Measurements from ENCODE around the gene HMGB4. TPM values are rescaled to one million over a fixed set of nuclear protein-coding genes. Genes with fewer than 3 reads are reported as not detected.

The HMGB4 gene
- total RNA-seq, 1 experiment from 2014 or later, result not detected

DNA sequence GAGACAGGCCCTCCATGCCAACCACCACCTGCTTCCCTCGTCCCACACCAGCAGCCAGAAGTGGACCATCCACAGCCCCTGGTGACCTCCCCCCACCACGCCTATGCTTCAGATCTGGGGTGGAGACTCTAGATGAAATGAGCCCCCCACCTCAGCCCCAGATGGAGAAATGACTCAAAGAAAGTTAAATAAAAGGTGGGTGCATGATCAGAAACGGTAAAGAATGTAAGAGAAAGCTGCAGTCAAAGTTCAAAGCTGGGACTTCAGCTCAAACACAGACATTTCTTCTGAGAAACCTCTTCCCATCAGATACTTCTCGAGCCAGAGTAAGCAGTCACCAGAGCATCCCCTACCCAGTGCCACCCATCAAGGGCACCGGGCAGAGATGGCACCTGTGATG is 43.1 kb upstream of the HMGB4 start:
- no peaks in the 10 kb centered on the region for H3K9me3 Mint-ChIP-seq (ENCODE audit: unreplicated experiment)
- Histone ChIP-seq H3K4me1 (0 out of 2 replicates have a peak, but pooled peaks cover 6% of the 10 kb centered on the region), H3K9me3 (no peaks in the 10 kb centered on the region), H3K4me3 (ENCODE audit: low read depth, low read length) (no peak overlapping the region), H3K27me3 (replicated peaks; ENCODE audit: control insufficient read depth, insufficient read depth, low read length) (no peaks in the 10 kb centered on the region), H3K36me3 (ENCODE audit: control insufficient read depth, insufficient read depth, low read length) (no peaks in the 10 kb centered on the region)
- H3K4me3 Mint-ChIP-seq (ENCODE audit: unreplicated experiment), result no peak overlapping the region
- no peaks in the 10 kb centered on the region for H3K36me3 Mint-ChIP-seq (ENCODE audit: insufficient read depth, unreplicated experiment)
- POLR2A ChIA-PET, result no interaction called here
- CTCF ChIA-PET, result no interaction called here
- H3K27ac Mint-ChIP-seq (ENCODE audit: unreplicated experiment), result no peak overlapping the region
- peaks cover 6% of the 10 kb centered on the region for H3K27me3 Mint-ChIP-seq (ENCODE audit: insufficient read depth, unreplicated experiment)
- BruUV-seq (replicated peaks), result no TSS peak
- intact Hi-C loops (cut with micrococcal nuclease; ENCODE audit: unreplicated experiment), result no loop called here
- H3K4me1 Mint-ChIP-seq (ENCODE audit: low read depth, unreplicated experiment), result no peaks in the 10 kb centered on the region
- TF ChIP-seq, protein P1, sequence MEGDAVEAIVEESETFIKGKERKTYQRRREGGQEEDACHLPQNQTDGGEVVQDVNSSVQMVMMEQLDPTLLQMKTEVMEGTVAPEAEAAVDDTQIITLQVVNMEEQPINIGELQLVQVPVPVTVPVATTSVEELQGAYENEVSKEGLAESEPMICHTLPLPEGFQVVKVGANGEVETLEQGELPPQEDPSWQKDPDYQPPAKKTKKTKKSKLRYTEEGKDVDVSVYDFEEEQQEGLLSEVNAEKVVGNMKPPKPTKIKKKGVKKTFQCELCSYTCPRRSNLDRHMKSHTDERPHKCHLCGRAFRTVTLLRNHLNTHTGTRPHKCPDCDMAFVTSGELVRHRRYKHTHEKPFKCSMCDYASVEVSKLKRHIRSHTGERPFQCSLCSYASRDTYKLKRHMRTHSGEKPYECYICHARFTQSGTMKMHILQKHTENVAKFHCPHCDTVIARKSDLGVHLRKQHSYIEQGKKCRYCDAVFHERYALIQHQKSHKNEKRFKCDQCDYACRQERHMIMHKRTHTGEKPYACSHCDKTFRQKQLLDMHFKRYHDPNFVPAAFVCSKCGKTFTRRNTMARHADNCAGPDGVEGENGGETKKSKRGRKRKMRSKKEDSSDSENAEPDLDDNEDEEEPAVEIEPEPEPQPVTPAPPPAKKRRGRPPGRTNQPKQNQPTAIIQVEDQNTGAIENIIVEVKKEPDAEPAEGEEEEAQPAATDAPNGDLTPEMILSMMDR (IDR thresholded peaks at IDR 0.05; ENCODE audit: insufficient read depth in 1 of 2, low read depth in 1 of 2, low read length in 1 of 2, severe bottlenecking in 1 of 2, unreplicated experiment in 1 of 2), result no peak
- no peak for DNase-seq

- TF ChIP-seq, protein P1 (IDR thresholded peaks at IDR 0.05; ENCODE audit: insufficient read depth in 1 of 2, low read depth in 1 of 2, low read length in 1 of 2, severe bottlenecking in 1 of 2, unreplicated experiment in 1 of 2), result no peak
- H3K36me3 ChIP-seq (ENCODE audit: control insufficient read depth, insufficient read depth, low read length), result no peaks in the 10 kb centered on the region
- H3K9me3 ChIP-seq, result no peaks in the 10 kb centered on the region
- no peak overlapping the region for H3K4me3 ChIP-seq (ENCODE audit: low read depth, low read length)
- no peaks in the 10 kb centered on the region for H3K4me1 Mint-ChIP-seq (ENCODE audit: low read depth, unreplicated experiment)
- intact Hi-C loops (cut with micrococcal nuclease; ENCODE audit: unreplicated experiment), result no loop called here
- no peak overlapping the region for H3K27ac Mint-ChIP-seq (ENCODE audit: unreplicated experiment)
- H3K9me3 Mint-ChIP-seq (ENCODE audit: unreplicated experiment), result no peaks in the 10 kb centered on the region
- peaks cover 6% of the 10 kb centered on the region for H3K27me3 Mint-ChIP-seq (ENCODE audit: insufficient read depth, unreplicated experiment)
- POLR2A ChIA-PET, result no interaction called here
- no TSS peak for BruUV-seq (replicated peaks)
- H3K4me1 ChIP-seq, result 0 out of 2 replicates have a peak, but pooled peaks cover 6% of the 10 kb centered on the region
- H3K27me3 ChIP-seq (replicated peaks; ENCODE audit: control insufficient read depth, insufficient read depth, low read length), result no peaks in the 10 kb centered on the region
- no peak for DNase-seq
- CTCF ChIA-PET, result no interaction called here
- no peak overlapping the region for H3K4me3 Mint-ChIP-seq (ENCODE audit: unreplicated experiment)
- no peaks in the 10 kb centered on the region for H3K36me3 Mint-ChIP-seq (ENCODE audit: insufficient read depth, unreplicated experiment)
Measured at GRCh38 chr1:33821291-33821690, 42.6 kb upstream of the HMGB4 start.

DNA sequence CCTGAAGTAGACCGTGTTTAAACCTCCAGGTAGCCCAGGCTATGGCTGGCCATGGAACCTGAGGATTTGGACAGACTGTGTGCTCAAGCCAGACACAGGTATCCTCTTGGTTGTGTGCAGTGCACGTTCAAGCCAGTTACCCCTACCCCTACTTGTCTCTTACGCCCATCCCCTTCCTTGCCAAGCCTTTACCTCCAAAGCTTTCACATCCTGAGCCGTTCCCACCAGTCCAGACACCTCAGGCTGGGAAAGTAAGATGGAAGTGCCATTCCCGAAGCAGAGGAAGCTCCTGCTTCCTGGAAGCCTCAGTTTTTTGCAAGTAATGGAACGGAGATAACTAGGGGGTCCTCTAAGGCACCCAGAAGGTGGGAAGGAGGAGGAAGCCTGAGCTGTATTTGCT is 41.5 kb upstream of the HMGB4 start:
- H3K4me3 ChIP-seq (ENCODE audit: low read depth, low read length), result no peak overlapping the region
- no peak for DNase-seq
- Mint-ChIP-seq H3K4me1 (ENCODE audit: low read depth, unreplicated experiment) (no peaks in the 10 kb centered on the region), H3K4me3 (ENCODE audit: unreplicated experiment) (no peak overlapping the region), H3K27me3 (ENCODE audit: insufficient read depth, unreplicated experiment) (peaks cover 6% of the 10 kb centered on the region), H3K27ac (ENCODE audit: unreplicated experiment) (no peak overlapping the region), H3K9me3 (ENCODE audit: unreplicated experiment) (no peaks in the 10 kb centered on the region), H3K36me3 (ENCODE audit: insufficient read depth, unreplicated experiment) (no peaks in the 10 kb centered on the region)
- TF ChIP-seq, protein P1 (IDR thresholded peaks at IDR 0.05; ENCODE audit: insufficient read depth in 1 of 2, low read depth in 1 of 2, low read length in 1 of 2, severe bottlenecking in 1 of 2, unreplicated experiment in 1 of 2), result no peak
- no peaks in the 10 kb centered on the region for H3K27me3 ChIP-seq (replicated peaks; ENCODE audit: control insufficient read depth, insufficient read depth, low read length)
- intact Hi-C loops (cut with micrococcal nuclease; ENCODE audit: unreplicated experiment), result no loop called here
- POLR2A ChIA-PET, result no interaction called here
- CTCF ChIA-PET, result no interaction called here
- H3K36me3 ChIP-seq (ENCODE audit: control insufficient read depth, insufficient read depth, low read length), result no peaks in the 10 kb centered on the region
- no peaks in the 10 kb centered on the region for H3K9me3 ChIP-seq
- BruUV-seq (replicated peaks), result no TSS peak
- H3K4me1 ChIP-seq, result 0 out of 2 replicates have a peak, but pooled peaks cover 6% of the 10 kb centered on the region

Data from Caco-2 (cell line).